GM12878 (cell line): ENCODE data around the gene LSM12. TPM values are rescaled to one million over a fixed set of nuclear protein-coding genes. Genes with fewer than 3 reads are reported as not detected.
A peak's percentile ranks its signal among the peaks of the same experiment; 100 is the strongest.

ENCODE experiments used
- ATAC-seq: fragments of 200-7000 bp; cut with Tn5 transposase; 3 replicates; pipeline ENCODE4 v1.9.1; 2020; ENCODE audit warnings: mild to moderate bottlenecking, moderate library complexity
- BruUV-seq: library from RNA; stranded (reverse); fragments of 400-500 nt; replicated peaks from 2 replicates; lab custom pipeline; 2021; lab: Mats Ljungman, UMichigan
- CTCF ChIA-PET: fragments of 300-600 bp; sonication (Branson Sonifier 250); formaldehyde crosslinking; extraction: SDS; loops from one replicate; lab custom pipeline; 2021; ENCODE audit warnings: inconsistent platforms; lab: Yijun Ruan, JAX
- POLR2A ChIA-PET: fragments of 350-600 bp; formaldehyde crosslinking; extraction: SDS; loops from one replicate; lab custom pipeline; 2021; ENCODE audit warnings: inconsistent platforms; lab: Charles Lee
- RAD21 ChIA-PET: fragments of 300-600 bp; sonication (Branson Sonifier 250); formaldehyde crosslinking; loops from one replicate; lab custom pipeline; 2023; ENCODE audit warnings: antibody characterized with exemption; ENCODE audit not compliant: unreplicated experiment; lab: Charles Lee
- SMC1A ChIA-PET: fragments of 300-600 bp; sonication (Branson Sonifier 250); formaldehyde crosslinking; loops from one replicate; lab custom pipeline; 2023; ENCODE audit not compliant: unreplicated experiment, uncharacterized antibody; lab: Charles Lee
- DNase-seq: peaks from one replicate; pipeline ENCODE4 v3.0.0-alpha.2; 2011; ENCODE audit warnings: low read depth, low spot score
- FAIRE-seq: peaks from 3 replicates; lab custom pipeline; 2011; peaks lifted over from hg19 to GRCh38; lab: Jason Lieb, UNC
- H2AFZ ChIP-seq: 2 replicates; pipeline ENCODE4 v1.6.0; 2011; ENCODE audit warnings: low read depth, low read length, control low read depth; ENCODE audit not compliant: control insufficient read depth
- H3K27ac ChIP-seq: 2 replicates; pipeline ENCODE4 v1.5.1; 2011; ENCODE audit warnings: control low read depth; ENCODE audit not compliant: control insufficient read depth, insufficient read depth
- H3K27me3 ChIP-seq, 2 experiments: replicated peaks in 1 of 2; 2 replicates each; pipeline versions ENCODE4 v1.6.0 to v1.6.1; 2011; ENCODE audit warnings: low read length in 1 of 2; ENCODE audit not compliant: control insufficient read depth in 2 of 2, insufficient read depth in 2 of 2
- H3K36me3 ChIP-seq, 2 experiments: 2 replicates each; pipeline ENCODE4 v1.5.1; 2011; ENCODE audit warnings: low read length in 1 of 2; ENCODE audit not compliant: control insufficient read depth in 2 of 2, insufficient read depth in 2 of 2
- H3K4me1 ChIP-seq: 2 replicates; pipeline ENCODE4 v1.6.1; 2011; ENCODE audit warnings: mild to moderate bottlenecking, low read length, moderate library complexity, mixed read lengths; ENCODE audit not compliant: control insufficient read depth, insufficient read depth
- H3K4me2 ChIP-seq: 2 replicates; pipeline ENCODE4 v1.6.0; 2011; ENCODE audit warnings: control low read depth; ENCODE audit not compliant: control insufficient read depth, insufficient read depth
- H3K4me3 ChIP-seq: fragments of 200-600 bp; sonication (generic); 2 replicates; pipeline ENCODE4 v1.5.1; 2016
- H3K79me2 ChIP-seq: 2 replicates; pipeline ENCODE4 v1.6.0; 2011; ENCODE audit warnings: low read length; ENCODE audit not compliant: control insufficient read depth, insufficient read depth
- H3K9ac ChIP-seq: 2 replicates; pipeline ENCODE4 v1.8.0; 2011; ENCODE audit warnings: low read length, control low read depth, mixed read lengths; ENCODE audit not compliant: control insufficient read depth, insufficient read depth
- H3K9me3 ChIP-seq: replicated peaks from 3 replicates; pipeline ENCODE4 v1.5.1; 2011; ENCODE audit warnings: mild to moderate bottlenecking, low read length; ENCODE audit not compliant: control insufficient read depth, insufficient read depth
- H4K20me1 ChIP-seq: 2 replicates; pipeline ENCODE4 v1.6.0; 2011; ENCODE audit not compliant: control insufficient read depth, insufficient read depth
- CBX3 ChIP-seq: fragments of 200-600 bp; sonication (generic); IDR thresholded peaks from 2 replicates; pipeline ENCODE4 v1.6.1; 2016; ENCODE audit warnings: low read depth, borderline replicate concordance
- KAT2A ChIP-seq: conservative IDR thresholded peaks from 2 replicates; pipeline ENCODE4 v1.6.1; 2011; ENCODE audit warnings: low read depth, low read length; ENCODE audit not compliant: control insufficient read depth
- LARP7 ChIP-seq: fragments of 450-650 bp; IDR thresholded peaks from 2 replicates; pipeline ENCODE4 v1.6.1; 2017; ENCODE audit warnings: mild to moderate bottlenecking
- MYC ChIP-seq: IDR thresholded peaks from 2 replicates; pipeline ENCODE4 v1.6.1; 2011; ENCODE audit warnings: mild to moderate bottlenecking, low read length, moderate library complexity, inconsistent platforms; ENCODE audit not compliant: insufficient read depth, insufficient replicate concordance, insufficient read length, severe bottlenecking
- NFXL1 ChIP-seq: fragments of 450-650 bp; IDR thresholded peaks from 2 replicates; pipeline ENCODE4 v1.6.1; 2017; ENCODE audit warnings: antibody characterized with exemption, mild to moderate bottlenecking, borderline replicate concordance
- NFYB ChIP-seq: IDR thresholded peaks from 2 replicates; pipeline ENCODE4 v1.6.1; 2011; ENCODE audit warnings: low read depth, mild to moderate bottlenecking, low read length, improper control_type of control experiment, moderate library complexity; ENCODE audit not compliant: insufficient read depth
- SMAD5 ChIP-seq: IDR thresholded peaks from 2 replicates; pipeline ENCODE4 v1.6.1; 2016; ENCODE audit warnings: antibody characterized with exemption, low read depth
- SREBF1 ChIP-seq: IDR thresholded peaks from 2 replicates; pipeline ENCODE4 v1.6.1; 2012; ENCODE audit warnings: mild to moderate bottlenecking, low read length
- SUZ12 ChIP-seq: fragments of 200-600 bp; sonication (generic); IDR thresholded peaks from one replicate; pipeline ENCODE4 v1.6.1; 2018; ENCODE audit warnings: antibody characterized with exemption, mild to moderate bottlenecking; ENCODE audit not compliant: unreplicated experiment
- TBL1XR1 ChIP-seq: IDR thresholded peaks from 2 replicates; pipeline ENCODE4 v1.6.1; 2012; ENCODE audit warnings: low read depth, low read length, improper control_type of control experiment
- ZNF207 ChIP-seq: fragments of 450-650 bp; IDR thresholded peaks from 2 replicates; pipeline ENCODE4 v1.6.1; 2014; ENCODE audit warnings: antibody characterized with exemption, mild to moderate bottlenecking, borderline replicate concordance
- ZNF622 ChIP-seq: fragments of 450-650 bp; IDR thresholded peaks from 2 replicates; pipeline ENCODE4 v1.6.1; 2017; ENCODE audit warnings: mild to moderate bottlenecking, inconsistent platforms
- WGBS: methylation state at CpG from one replicate; pipeline ENCODE4 v1.1.6; 2016; ENCODE audit warnings: low lambda C conversion rate; ENCODE audit not compliant: insufficient replicate concordance, insufficient coverage; ENCODE audit errors: missing lambda C conversion rate; 5-methylcytosine and 5-hydroxymethylcytosine counted together
- in situ Hi-C: fragments of 300-500 bp; cut with MboI; formaldehyde crosslinking; loops from 9 replicates; pipeline ENCODE4 v1.14.3; 2018; ENCODE audit warnings: mixed read lengths
- intact Hi-C: fragments of 100-400 bp; cut with micrococcal nuclease; formaldehyde crosslinking; loops from one replicate; pipeline ENCODE4 v1.14.2; 2022; ENCODE audit not compliant: unreplicated experiment
- polyA plus RNA-seq, 11 experiments: library from polyadenylated mRNA; depleted of rRNA in 4 of 11; unstranded in 6 of 11; stranded (reverse) in 5 of 11; fragments of >200 nt; fragmentation: Nextera tagmentation in 4 of 11; fragmentation: Illumina TruSeq in 1 of 11; extraction: Ambion mirVana in 4 of 11; extraction: Trizol in 1 of 11; gene quantifications; 1 replicate in 1 of 11; 2 replicates in 10 of 11; pipeline versions ENCODE4 v1.2.1 to v1.2.3, GENCODE V29; 2011 to 2016; ENCODE audit warnings: inconsistent platforms in 2 of 11, missing spikeins in 2 of 11, low read depth in 1 of 11
- total RNA-seq, 4 experiments: library from RNA; depleted of rRNA in 3 of 4; stranded (reverse); fragments of >200 nt in 3 of 4; fragmentation: Illumina TruSeq in 1 of 4; extraction: Trizol in 1 of 4; gene quantifications; 2 replicates each; pipeline versions ENCODE4 v1.2.1 to v1.2.3, GENCODE V29; 2013 to 2021
- TF ChIP-seq, protein P1 (sequence below): fragments of 450-650 bp; IDR thresholded peaks from 2 replicates; pipeline ENCODE4 v1.6.1; 2016; ENCODE audit warnings: mild to moderate bottlenecking
- TF ChIP-seq, protein P2 (sequence below): IDR thresholded peaks from 2 replicates; pipeline ENCODE4 v1.6.1; 2012; ENCODE audit warnings: low read depth, low read length, improper control_type of control experiment

The LSM12 gene
- total and polyA plus RNA-seq, 10 of the 15 experiments (the other 5 are each of a cell fraction or from before 2014, with no cell fraction given) = 51.1 to 206 (median 70.8) TPM

- Histone ChIP-seq H3K27me3 (peaks cover 10% of the 10 kb centered on the region in 2 experiments), H3K36me3 (no peaks in the 10 kb centered on the region), H3K79me2 (no peaks in the 10 kb centered on the region), H3K4me1 (peaks cover 7% of the 10 kb centered on the region), H3K9me3 (no peaks in the 10 kb centered on the region), H2AFZ (no peak within 1 kb of the TSS), H3K9ac (no peak within 1 kb of the TSS), H3K4me2 (no peak within 1 kb of the TSS; the same call in 1 of the 2 replicates), H4K20me1 (no peaks in the 10 kb centered on the region; the same call in 1 of the 2 replicates), H3K4me3 (no peak within 1 kb of the TSS), H3K27ac (no peak within 1 kb of the TSS)
- FAIRE-seq = no peak
- RAD21 ChIA-PET = no interaction called here
- in situ Hi-C loops = loop anchor here (25.0 kb wide), 1 partner anchor 792 kb away; the partner anchor contains the start of gene TMEM106A
- POLR2A ChIA-PET = interaction anchor here (0.5 kb wide), 1 partner anchor 135 kb away, joined by 4 read pairs; no protein-coding TSS in a partner anchor
- ATAC-seq = no peak
- SMC1A ChIA-PET = no interaction called here
- TF ChIP-seq SUZ12 (peak; percentile 40), SREBF1 (no peak)
- CTCF ChIA-PET = interaction anchor here (1.6 kb wide), 1 partner anchor 37 kb away, joined by 3 read pairs; no protein-coding TSS in a partner anchor
- 16% methylated on average over 16 of the region's 25 CpGs for WGBS
- DNase-seq = no peak
- no TSS peak for BruUV-seq
- intact Hi-C loops = no loop called here
Observed at GRCh38 chr17:44004077-44004760, 62.3 kb downstream of the LSM12 start, which contains the start of gene NAGS. Gene NAGS (plus strand): TSS chr17:44004622. CDS start chr17:44004664, 42 bp downstream.

DNA sequence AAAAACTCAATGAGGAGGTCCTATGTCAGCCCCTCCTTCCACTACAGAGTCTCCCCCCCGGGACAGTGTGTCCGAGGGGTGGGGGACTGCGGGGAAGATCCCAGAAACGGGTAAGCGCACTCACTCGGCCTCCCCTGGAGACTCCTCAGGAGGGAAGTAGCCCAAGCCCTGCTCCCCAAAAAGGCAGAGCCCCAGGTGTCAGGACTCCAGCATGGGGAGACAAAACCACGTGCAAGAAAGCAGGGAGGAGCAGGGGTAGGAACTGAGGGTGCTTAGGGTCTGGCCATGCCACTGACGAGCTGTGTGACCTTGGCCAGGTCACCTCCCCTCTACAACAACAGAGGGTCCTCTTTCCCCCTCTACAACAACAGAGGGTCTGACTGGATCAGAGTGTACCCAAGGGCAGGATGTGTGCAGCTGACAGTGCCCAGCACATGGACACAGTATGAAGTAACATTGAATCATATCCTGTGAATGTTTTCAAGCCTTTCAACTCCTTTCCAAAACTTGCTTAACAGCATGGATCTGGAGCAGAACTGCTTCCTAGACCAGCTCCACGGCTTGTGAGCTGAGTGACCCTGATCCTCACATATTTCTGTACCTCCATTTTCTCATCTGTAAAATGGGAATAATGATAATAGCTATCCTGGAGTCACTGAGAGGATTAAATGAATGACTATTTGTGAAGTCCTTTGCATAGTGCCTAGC lies 64.2 kb downstream of the LSM12 start:
- ChIA-PET RAD21 (interaction anchor here (1.3 kb wide), 1 partner anchor 113 kb away, joined by 4 read pairs; no protein-coding TSS in a partner anchor), SMC1A (interaction anchor here (0.6 kb wide), 1 partner anchor 8 kb away, joined by 3 read pairs; no protein-coding TSS in a partner anchor), POLR2A (no interaction called here), CTCF (no interaction called here)
- intact Hi-C loops = no loop called here
- no TSS peak for BruUV-seq
- H3K27ac ChIP-seq = no peak overlapping the region
- no peak overlapping the region for H3K4me2 ChIP-seq
- 21% methylated on average over 9 of the region's 9 CpGs for WGBS
- no peaks in the 10 kb centered on the region for H3K36me3 ChIP-seq
- in situ Hi-C loops = loop anchor here (25.0 kb wide), 1 partner anchor 790 kb away; the partner anchor contains the start of gene TMEM106A
- H3K4me1 ChIP-seq = no peaks in the 10 kb centered on the region; the same call in 1 of the 2 replicates
- H3K79me2 ChIP-seq = no peaks in the 10 kb centered on the region
- FAIRE-seq = no peak
- H2AFZ ChIP-seq = no peak overlapping the region
- H4K20me1 ChIP-seq = no peaks in the 10 kb centered on the region; the same call in 1 of the 2 replicates
- peaks cover 10% of the 10 kb centered on the region in 2 experiments for H3K27me3 ChIP-seq
- no peak for DNase-seq
- no peak overlapping the region for H3K9ac ChIP-seq
- H3K4me3 ChIP-seq = no peak overlapping the region
- H3K9me3 ChIP-seq = no peaks in the 10 kb centered on the region
- ATAC-seq = no peak
- TF ChIP-seq ZNF207 = no peak
- TF ChIP-seq SREBF1 = no peak
- no peak for TF ChIP-seq CBX3
- TF ChIP-seq KAT2A = no peak
- no peak for TF ChIP-seq ZNF622
- TF ChIP-seq TBL1XR1 = no peak
- TF ChIP-seq, protein P1, sequence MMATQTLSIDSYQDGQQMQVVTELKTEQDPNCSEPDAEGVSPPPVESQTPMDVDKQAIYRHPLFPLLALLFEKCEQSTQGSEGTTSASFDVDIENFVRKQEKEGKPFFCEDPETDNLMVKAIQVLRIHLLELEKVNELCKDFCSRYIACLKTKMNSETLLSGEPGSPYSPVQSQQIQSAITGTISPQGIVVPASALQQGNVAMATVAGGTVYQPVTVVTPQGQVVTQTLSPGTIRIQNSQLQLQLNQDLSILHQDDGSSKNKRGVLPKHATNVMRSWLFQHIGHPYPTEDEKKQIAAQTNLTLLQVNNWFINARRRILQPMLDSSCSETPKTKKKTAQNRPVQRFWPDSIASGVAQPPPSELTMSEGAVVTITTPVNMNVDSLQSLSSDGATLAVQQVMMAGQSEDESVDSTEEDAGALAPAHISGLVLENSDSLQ = no peak
- no peak for TF ChIP-seq NFXL1
- TF ChIP-seq NFYB = no peak
- TF ChIP-seq MYC = no peak
- no peak for TF ChIP-seq SUZ12
- TF ChIP-seq SMAD5 = no peak
- TF ChIP-seq, protein P2, sequence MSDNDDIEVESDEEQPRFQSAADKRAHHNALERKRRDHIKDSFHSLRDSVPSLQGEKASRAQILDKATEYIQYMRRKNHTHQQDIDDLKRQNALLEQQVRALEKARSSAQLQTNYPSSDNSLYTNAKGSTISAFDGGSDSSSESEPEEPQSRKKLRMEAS = no peak
- TF ChIP-seq LARP7 = no peak
